PC-9 (cell line): ENCODE results near the gene SAMD1. TPM values are rescaled to one million over a fixed set of nuclear protein-coding genes. Genes with fewer than 3 reads are reported as not detected.

Experiments used
- BruUV-seq: library from RNA; stranded (reverse); fragments of 400-500 nt; replicated peaks from 2 replicates; lab custom pipeline; 2021; lab: Mats Ljungman, UMichigan
- CTCF ChIA-PET: fragments of 300-600 bp; sonication (Branson Sonifier 250); formaldehyde crosslinking; loops from one replicate; lab custom pipeline; 2022; ENCODE audit warnings: antibody characterized with exemption; lab: Charles Lee
- POLR2A ChIA-PET: fragments of 300-600 bp; sonication (Branson Sonifier 250); formaldehyde crosslinking; loops from one replicate; lab custom pipeline; 2022; ENCODE audit warnings: antibody characterized with exemption; ENCODE audit not compliant: unreplicated experiment; lab: Charles Lee
- DNase-seq, 2 experiments: peaks; one replicate each; pipeline versions ENCODE4 v3.0.0 to v3.0.0-alpha.2; 2015 to 2022; ENCODE audit warnings: mixed read lengths in 1 of 2
- H2AFZ ChIP-seq: fragments of 200-600 bp; sonication (generic); 2 replicates; pipeline ENCODE4 v1.8.1; 2017; ENCODE audit warnings: antibody characterized with exemption
- H3F3A ChIP-seq: fragments of 200-600 bp; sonication (generic); 2 replicates; pipeline ENCODE4 v1.8.1; 2017; ENCODE audit warnings: antibody characterized with exemption, mild to moderate bottlenecking, low read depth; ENCODE audit not compliant: insufficient read depth
- H3K27ac ChIP-seq: fragments of 200-600 bp; sonication (generic); 2 replicates; pipeline ENCODE4 v1.6.1; 2016; ENCODE audit warnings: mixed run types
- H3K27me3 ChIP-seq: fragments of 200-600 bp; sonication (generic); 2 replicates; pipeline ENCODE4 v1.6.1; 2016; ENCODE audit warnings: low read depth, mixed run types; ENCODE audit not compliant: insufficient read depth
- H3K36me3 ChIP-seq: fragments of 200-600 bp; sonication (generic); 2 replicates; pipeline ENCODE4 v1.6.1; 2016; ENCODE audit warnings: low read depth, mixed run types
- H3K4me1 ChIP-seq: fragments of 200-600 bp; sonication (generic); replicated peaks from 2 replicates; pipeline ENCODE4 v1.6.1; 2016; ENCODE audit warnings: mixed run types; ENCODE audit not compliant: insufficient read depth
- H3K4me2 ChIP-seq: fragments of 200-600 bp; sonication (generic); 2 replicates; pipeline ENCODE4 v1.6.1; 2017; ENCODE audit warnings: mixed run types
- H3K4me3 ChIP-seq: fragments of 200-600 bp; sonication (generic); 2 replicates; pipeline ENCODE4 v1.6.1; 2016; ENCODE audit warnings: mixed run types
- H3K79me2 ChIP-seq: fragments of 200-600 bp; sonication (generic); 2 replicates; pipeline ENCODE4 v1.6.1; 2017; ENCODE audit warnings: low read depth, mixed run types
- H3K9me2 ChIP-seq: fragments of 200-600 bp; sonication (generic); 2 replicates; pipeline ENCODE4 v1.8.1; 2017; ENCODE audit warnings: mild to moderate bottlenecking; ENCODE audit not compliant: insufficient read depth
- H3K9me3 ChIP-seq: fragments of 200-600 bp; sonication (generic); 2 replicates; pipeline ENCODE4 v1.8.1; 2016; ENCODE audit warnings: low read depth; ENCODE audit not compliant: insufficient read depth
- H4K20me1 ChIP-seq: fragments of 200-600 bp; sonication (generic); 2 replicates; pipeline ENCODE4 v1.8.1; 2017; ENCODE audit not compliant: insufficient read depth
- EZH2 ChIP-seq: fragments of 200-600 bp; sonication (generic); IDR thresholded peaks from 2 replicates; pipeline ENCODE4 v1.8.0; 2017; ENCODE audit warnings: antibody characterized with exemption, low read depth
- intact Hi-C: fragments of 100-400 bp; cut with micrococcal nuclease; formaldehyde crosslinking; loops from one replicate; pipeline ENCODE4 v1.10.0; 2022; ENCODE audit not compliant: unreplicated experiment
- total RNA-seq: library from RNA; stranded (reverse); gene quantifications from 2 replicates; pipeline ENCODE4 v1.2.3, GENCODE V29; 2021
- TF ChIP-seq, protein P1 (sequence below): fragments of 200-600 bp; sonication (generic); conservative IDR thresholded peaks from 2 replicates; pipeline ENCODE4 v1.6.1; 2017; ENCODE audit warnings: mixed run types, antibody characterized with exemption, mild to moderate bottlenecking, moderate library complexity

SAMD1 gene
- total RNA-seq, 1 experiment from 2014 or later, result 50.3 TPM

DNA sequence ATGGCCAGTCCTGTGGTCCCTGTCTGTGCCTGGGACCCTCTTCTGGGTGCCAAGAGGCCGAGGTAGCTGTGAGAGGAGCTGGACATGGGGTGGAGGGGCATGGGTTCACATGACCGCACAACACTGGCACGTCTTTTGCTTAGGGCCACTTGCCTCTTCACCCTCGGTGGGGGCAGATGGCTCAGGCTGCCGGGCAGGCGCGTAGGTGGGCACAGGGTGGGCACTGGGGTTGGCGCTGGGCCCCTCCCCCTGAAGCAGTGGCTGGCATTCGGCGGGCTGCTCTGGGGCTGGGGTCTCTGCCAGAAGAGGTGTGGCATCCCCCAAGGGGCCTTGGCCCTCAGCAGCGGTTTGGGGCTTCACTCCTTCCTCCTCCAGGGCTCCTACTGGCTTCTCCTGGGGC lies 37.1 kb downstream of the SAMD1 start:
- no peak overlapping the region for H3K4me3 ChIP-seq
- H3F3A ChIP-seq, result no peaks in the 10 kb centered on the region
- no peak for TF ChIP-seq EZH2
- TF ChIP-seq, protein P1, sequence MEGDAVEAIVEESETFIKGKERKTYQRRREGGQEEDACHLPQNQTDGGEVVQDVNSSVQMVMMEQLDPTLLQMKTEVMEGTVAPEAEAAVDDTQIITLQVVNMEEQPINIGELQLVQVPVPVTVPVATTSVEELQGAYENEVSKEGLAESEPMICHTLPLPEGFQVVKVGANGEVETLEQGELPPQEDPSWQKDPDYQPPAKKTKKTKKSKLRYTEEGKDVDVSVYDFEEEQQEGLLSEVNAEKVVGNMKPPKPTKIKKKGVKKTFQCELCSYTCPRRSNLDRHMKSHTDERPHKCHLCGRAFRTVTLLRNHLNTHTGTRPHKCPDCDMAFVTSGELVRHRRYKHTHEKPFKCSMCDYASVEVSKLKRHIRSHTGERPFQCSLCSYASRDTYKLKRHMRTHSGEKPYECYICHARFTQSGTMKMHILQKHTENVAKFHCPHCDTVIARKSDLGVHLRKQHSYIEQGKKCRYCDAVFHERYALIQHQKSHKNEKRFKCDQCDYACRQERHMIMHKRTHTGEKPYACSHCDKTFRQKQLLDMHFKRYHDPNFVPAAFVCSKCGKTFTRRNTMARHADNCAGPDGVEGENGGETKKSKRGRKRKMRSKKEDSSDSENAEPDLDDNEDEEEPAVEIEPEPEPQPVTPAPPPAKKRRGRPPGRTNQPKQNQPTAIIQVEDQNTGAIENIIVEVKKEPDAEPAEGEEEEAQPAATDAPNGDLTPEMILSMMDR, result no peak
- H3K79me2 ChIP-seq, result no peaks in the 10 kb centered on the region
- H3K27ac ChIP-seq, result no peak overlapping the region
- no peaks in the 10 kb centered on the region for H4K20me1 ChIP-seq
- no peaks in the 10 kb centered on the region for H3K4me1 ChIP-seq
- intact Hi-C loops, result no loop called here
- no peaks in the 10 kb centered on the region for H3K27me3 ChIP-seq
- TSS peak; percentile 81 for BruUV-seq
- H3K4me2 ChIP-seq, result no peak overlapping the region
- no peaks in the 10 kb centered on the region for H3K9me2 ChIP-seq
- no peak for DNase-seq
- no peaks in the 10 kb centered on the region for H3K9me3 ChIP-seq
- no peak overlapping the region for H2AFZ ChIP-seq
- POLR2A ChIA-PET, result interaction anchor here (0.6 kb wide), 1 partner anchor 906 kb away, joined by 5 read pairs; no protein-coding TSS in a partner anchor
- no peaks in the 10 kb centered on the region for H3K36me3 ChIP-seq
- CTCF ChIA-PET, result interaction anchor here (0.5 to 0.6 kb wide), 2 partner anchors 22 to 203 kb away, joined by 3 read pairs; partner anchors contain the start of gene IL27RA

DNA sequence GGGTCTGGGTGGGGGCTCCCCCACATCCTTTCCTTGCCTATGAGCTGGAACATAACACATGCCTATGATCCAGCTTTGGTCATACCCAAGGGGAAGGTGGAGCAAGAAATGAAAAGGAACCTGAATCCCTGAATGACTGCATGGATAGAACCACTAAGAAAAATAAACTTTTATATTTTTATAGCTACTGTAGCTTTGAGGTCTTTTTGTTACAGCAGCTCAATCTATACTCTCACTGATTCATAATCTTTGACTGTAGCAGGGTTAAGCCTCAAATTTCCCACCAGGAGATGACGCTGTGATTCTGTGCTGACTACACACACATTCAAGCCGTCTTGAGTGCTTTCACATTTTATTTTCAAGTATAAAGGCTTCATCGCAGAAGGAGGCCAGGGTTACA lies 37.5 kb downstream of the SAMD1 start:
- no TSS peak for BruUV-seq
- no peaks in the 10 kb centered on the region for H3K27me3 ChIP-seq
- no peak for DNase-seq
- ChIA-PET POLR2A (interaction anchor here (0.6 kb wide), 3 partner anchors 57 to 906 kb away, joined by 3 to 5 read pairs (median 3); no protein-coding TSS in a partner anchor), CTCF (no interaction called here)
- intact Hi-C loops, result no loop called here
- H3F3A ChIP-seq, result no peaks in the 10 kb centered on the region
- H3K9me2 ChIP-seq, result no peaks in the 10 kb centered on the region
- H4K20me1 ChIP-seq, result no peaks in the 10 kb centered on the region
- H3K4me3 ChIP-seq, result no peak overlapping the region
- no peaks in the 10 kb centered on the region for H3K36me3 ChIP-seq
- TF ChIP-seq EZH2, result no peak
- TF ChIP-seq, protein P1, result no peak
- no peaks in the 10 kb centered on the region for H3K79me2 ChIP-seq
- no peaks in the 10 kb centered on the region for H3K4me1 ChIP-seq
- H3K4me2 ChIP-seq, result no peak overlapping the region
- H3K27ac ChIP-seq, result no peak overlapping the region
- H3K9me3 ChIP-seq, result no peaks in the 10 kb centered on the region
- no peak overlapping the region for H2AFZ ChIP-seq

DNA sequence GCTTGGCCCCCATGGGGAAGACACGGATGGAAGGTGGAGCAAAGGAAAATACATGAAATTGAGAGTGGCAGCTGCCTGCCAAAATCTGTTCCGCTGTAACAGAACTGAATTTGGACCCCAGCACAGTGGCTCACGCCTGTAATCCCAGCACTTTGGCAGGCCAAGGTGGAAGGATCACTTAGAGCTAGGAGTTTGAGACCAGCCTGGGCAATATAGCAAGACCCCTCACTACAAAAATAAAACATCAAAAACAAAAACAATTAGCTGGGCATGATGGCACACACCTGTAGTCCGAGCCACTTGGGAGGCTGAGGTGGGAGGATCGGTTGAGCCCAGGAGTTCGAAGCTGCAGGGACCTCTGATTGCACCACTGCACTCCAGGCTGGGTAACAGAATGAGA lies 38.1 kb downstream of the SAMD1 start:
- Histone ChIP-seq H4K20me1 (no peaks in the 10 kb centered on the region), H3K4me3 (no peak overlapping the region), H3K4me2 (no peak overlapping the region), H3K9me3 (no peaks in the 10 kb centered on the region), H3K9me2 (no peaks in the 10 kb centered on the region), H3K27ac (no peak overlapping the region), H3K27me3 (no peaks in the 10 kb centered on the region), H3F3A (no peaks in the 10 kb centered on the region), H2AFZ (no peak overlapping the region), H3K4me1 (no peaks in the 10 kb centered on the region), H3K79me2 (no peaks in the 10 kb centered on the region), H3K36me3 (no peaks in the 10 kb centered on the region)
- TF ChIP-seq, protein P1, result no peak
- no peak for TF ChIP-seq EZH2
- CTCF ChIA-PET, result no interaction called here
- POLR2A ChIA-PET, result interaction anchor here (0.6 kb wide), 2 partner anchors 57 to 151 kb away, joined by 3 read pairs; no protein-coding TSS in a partner anchor
- DNase-seq, result no peak
- intact Hi-C loops, result no loop called here
- TSS peak; percentile 50 for BruUV-seq
